SU-DHL-6 (cell line): Measurements from ENCODE around the gene CADPS.

Experiments
- H2AFZ ChIP-seq: fragments of 200-600 bp; sonication (generic); 2 replicates; pipeline ENCODE4 v1.6.1; 2014; ENCODE audit warnings: low read depth, mild to moderate bottlenecking, moderate library complexity, mixed read lengths, antibody characterized with exemption, low read length; ENCODE audit not compliant: severe bottlenecking
- H3F3A ChIP-seq: fragments of 200-600 bp; shearing (Covaris generic); 2 replicates; pipeline ENCODE4 v1.6.0; 2016; ENCODE audit warnings: antibody characterized with exemption, mild to moderate bottlenecking; ENCODE audit not compliant: insufficient read depth
- H3K27ac ChIP-seq: fragments of 200-600 bp; sonication (generic); 2 replicates; pipeline ENCODE4 v1.5.1; 2016; ENCODE audit warnings: low read depth, mild to moderate bottlenecking, low read length, moderate library complexity, mixed read lengths
- H3K27me3 ChIP-seq: fragments of 200-600 bp; sonication (generic), shearing (Covaris generic); 2 replicates; pipeline ENCODE4 v1.6.0; 2014; ENCODE audit warnings: mild to moderate bottlenecking, low read length
- H3K36me3 ChIP-seq: fragments of 200-600 bp; sonication (generic); 2 replicates; pipeline ENCODE4 v1.6.1; 2014; ENCODE audit warnings: mild to moderate bottlenecking, low read length, mixed read lengths
- H3K4me2 ChIP-seq: fragments of 300-600, 200-600 bp; shearing (Covaris generic), sonication (generic); 2 replicates; pipeline ENCODE4 v1.6.0; 2014; ENCODE audit warnings: low read length, low read depth, mild to moderate bottlenecking; ENCODE audit not compliant: poor library complexity, severe bottlenecking
- H3K4me3 ChIP-seq: fragments of 200-600 bp; sonication (generic); 2 replicates; pipeline ENCODE4 v1.5.1; 2014; ENCODE audit warnings: antibody characterized with exemption, low read length, mild to moderate bottlenecking, mixed read lengths; ENCODE audit not compliant: insufficient read depth, poor library complexity, severe bottlenecking
- H3K79me2 ChIP-seq: fragments of 200-600 bp; sonication (generic); 2 replicates; pipeline ENCODE4 v1.6.1; 2014; ENCODE audit warnings: mild to moderate bottlenecking, low read length, moderate library complexity; ENCODE audit not compliant: insufficient read depth
- H3K9ac ChIP-seq: fragments of 200-600 bp; sonication (generic); 2 replicates; pipeline ENCODE4 v1.7.0; 2014; ENCODE audit warnings: mild to moderate bottlenecking, low read length
- H3K9me2 ChIP-seq: fragments of 200-600 bp; sonication (generic); replicated peaks from 2 replicates; pipeline ENCODE4 v1.6.1; 2014; ENCODE audit warnings: low read length; ENCODE audit not compliant: insufficient read depth
- H3K9me3 ChIP-seq: fragments of 200-600 bp; sonication (generic); 2 replicates; pipeline ENCODE4 v1.6.1; 2014; ENCODE audit warnings: low read length, mixed read lengths; ENCODE audit not compliant: insufficient read depth
- H4K20me1 ChIP-seq: fragments of 200-600 bp; sonication (generic); 2 replicates; pipeline ENCODE4 v1.6.1; 2014; ENCODE audit warnings: low read depth, mild to moderate bottlenecking, antibody characterized with exemption, low read length, moderate library complexity, mixed read lengths
- CTCF ChIP-seq: fragments of 200-600 bp; sonication (generic); IDR thresholded peaks from one replicate; pipeline ENCODE4 v1.5.1; 2017; ENCODE audit warnings: antibody characterized with exemption, mild to moderate bottlenecking, low read length, moderate library complexity; ENCODE audit not compliant: insufficient read depth, poor library complexity, severe bottlenecking
- EZH2phosphoT487 ChIP-seq: fragments of 200-600 bp; sonication (generic), shearing (Covaris generic); conservative IDR thresholded peaks from 2 replicates; pipeline ENCODE4 v1.6.1; 2018; ENCODE audit warnings: mild to moderate bottlenecking, antibody characterized with exemption, low read length, moderate library complexity, mixed read lengths

The CADPS gene

DNA sequence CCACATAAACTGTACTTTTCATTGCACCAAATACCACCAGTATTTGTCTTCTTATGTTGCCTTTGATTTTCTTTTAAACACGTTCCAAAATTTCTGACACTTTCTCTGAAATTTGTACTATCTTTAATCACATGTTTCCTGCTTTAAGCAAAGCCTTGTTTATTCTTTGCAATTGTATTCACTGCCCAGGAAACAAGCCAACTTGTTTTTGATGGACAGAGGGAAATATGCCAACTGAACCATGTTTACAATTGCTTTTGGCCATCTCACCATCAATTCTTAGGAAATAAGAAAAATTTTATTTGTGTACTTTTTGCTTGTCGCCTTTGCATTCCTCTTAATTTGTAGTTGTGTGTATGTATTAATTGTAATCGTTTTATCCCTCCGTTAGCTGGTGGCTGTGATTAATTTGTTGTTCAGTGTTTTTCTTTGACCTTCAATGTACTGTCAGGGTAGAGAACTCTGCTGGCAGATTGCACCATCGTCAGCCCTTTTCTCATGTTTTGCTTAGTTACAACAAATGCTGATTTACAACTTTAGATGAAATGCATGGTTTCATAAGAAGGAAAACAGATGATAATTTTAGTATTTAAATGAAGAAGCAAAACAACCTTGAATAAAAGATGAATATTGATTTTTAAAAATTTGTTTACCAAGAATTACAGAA lies 482.5 kb downstream of the CADPS start:
- H3K9me2 ChIP-seq = no peaks in the 10 kb centered on the region
- no peaks in the 10 kb centered on the region for H3K79me2 ChIP-seq
- no peak overlapping the region for H2AFZ ChIP-seq
- H3K27me3 ChIP-seq = no peaks in the 10 kb centered on the region
- no peaks in the 10 kb centered on the region for H3K9me3 ChIP-seq
- H3K36me3 ChIP-seq = no peaks in the 10 kb centered on the region
- no peak overlapping the region for H3K4me2 ChIP-seq
- no peaks in the 10 kb centered on the region for H3F3A ChIP-seq
- no peak for TF ChIP-seq CTCF
- H3K27ac ChIP-seq = no peak overlapping the region
- H4K20me1 ChIP-seq = no peaks in the 10 kb centered on the region
- no peak overlapping the region for H3K9ac ChIP-seq
- H3K4me3 ChIP-seq = no peak overlapping the region

DNA sequence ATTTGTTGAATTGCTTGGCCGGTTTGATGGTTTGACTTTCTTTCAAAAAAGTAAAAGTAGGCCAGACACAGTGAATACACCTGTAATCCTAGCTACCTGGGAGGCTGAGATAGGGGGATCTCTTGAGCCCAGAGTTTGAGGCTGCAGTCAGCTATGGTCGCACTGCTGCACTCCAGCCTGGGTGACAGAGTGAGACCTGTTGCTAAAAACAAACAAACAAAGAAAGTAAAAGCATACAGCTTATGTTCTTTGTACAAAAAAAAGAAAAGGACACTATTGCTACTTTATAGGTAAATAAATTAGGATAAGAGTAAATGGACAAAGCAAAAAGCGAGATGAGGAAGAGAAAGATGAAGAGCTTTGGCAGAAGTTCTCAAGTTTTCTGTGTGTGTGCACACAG lies 488.0 kb downstream of the CADPS start:
- Histone ChIP-seq H3K27me3 (no peaks in the 10 kb centered on the region), H3K27ac (no peak overlapping the region), H3K4me2 (no peak overlapping the region), H3K9ac (no peak overlapping the region), H3K9me3 (no peaks in the 10 kb centered on the region), H3K36me3 (no peaks in the 10 kb centered on the region), H2AFZ (no peak overlapping the region), H3K79me2 (no peaks in the 10 kb centered on the region), H4K20me1 (no peaks in the 10 kb centered on the region), H3K9me2 (no peaks in the 10 kb centered on the region), H3F3A (no peaks in the 10 kb centered on the region), H3K4me3 (no peak overlapping the region)
- TF ChIP-seq CTCF (no peak), EZH2phosphoT487 (no peak)

GRCh38 chr3:62379321-62379798 lies 495.9 kb downstream of the CADPS start:
- Histone ChIP-seq H3K4me3 (no peak overlapping the region), H3K9me2 (no peaks in the 10 kb centered on the region), H3K4me2 (no peak overlapping the region), H3F3A (no peaks in the 10 kb centered on the region), H3K27ac (no peak overlapping the region), H3K9ac (no peak overlapping the region), H3K36me3 (no peaks in the 10 kb centered on the region), H3K27me3 (peaks cover 3% of the 10 kb centered on the region; the same call in 1 of the 2 replicates), H2AFZ (no peak overlapping the region), H3K9me3 (no peaks in the 10 kb centered on the region), H3K79me2 (no peaks in the 10 kb centered on the region), H4K20me1 (no peaks in the 10 kb centered on the region)
- no peak for TF ChIP-seq EZH2phosphoT487
- no peak for TF ChIP-seq CTCF
